Psoas muscle (tissue), 8 donors: ENCODE results near the gene MAP3K19. TPM values are rescaled to one million over a fixed set of nuclear protein-coding genes. Genes with fewer than 3 reads are reported as not detected.

Experiments
- ATAC-seq, 4 donors: fragments of 200-7000 bp; cut with Tn5 transposase; one replicate each; pipeline ENCODE4 v1.9.1; 2020; ENCODE audit warnings: moderate library complexity in 3 of 4, mild to moderate bottlenecking in 2 of 4
- DNase-seq, 2 donors: peaks; one replicate each; pipeline ENCODE4 v3.0.0-alpha.2; 2020
- H3K27ac ChIP-seq: fragments of 200-600 bp; one replicate; pipeline ENCODE4 v1.8.0; 2022
- H3K27me3 ChIP-seq, 3 donors: fragments of 200-600 bp in 1 of 3; one replicate each; pipeline versions ENCODE4 v1.6.1 to v1.8.0; 2013 to 2022; ENCODE audit warnings: low read length in 2 of 3, mild to moderate bottlenecking in 2 of 3, moderate library complexity in 1 of 3; ENCODE audit not compliant: insufficient read depth in 3 of 3
- H3K36me3 ChIP-seq, 2 donors: fragments of 200-600 bp in 1 of 2; one replicate each; pipeline versions ENCODE4 v1.6.1 to v1.8.0; 2013 to 2022; ENCODE audit warnings: low read depth in 1 of 2, mild to moderate bottlenecking in 1 of 2, moderate library complexity in 1 of 2; ENCODE audit not compliant: insufficient read depth in 1 of 2
- H3K4me1 ChIP-seq: fragments of 200-600 bp; one replicate; pipeline ENCODE4 v1.8.0; 2022
- H3K4me3 ChIP-seq: fragments of 200-600 bp; one replicate; pipeline ENCODE4 v1.8.0; 2022; ENCODE audit warnings: mild to moderate bottlenecking
- H3K9me3 ChIP-seq: fragments of 200-600 bp; one replicate; pipeline ENCODE4 v1.8.0; 2022
- WGBS, 3 donors: extraction: QIAGEN DNeasy Blood & Tissue Kit; methylation state at CpG; one replicate each; pipeline versions ENCODE4 v1.1.6 to v1.1.7; 2013; 5-methylcytosine and 5-hydroxymethylcytosine counted together
- intact Hi-C, 2 donors: fragments of 100-400 bp; cut with DNase I; formaldehyde crosslinking; loops; one replicate each; pipeline versions ENCODE4 v1.11.0 to v1.14.2; 2022
- long read RNA-seq, 2 donors: library from polyadenylated mRNA; unstranded; transcript quantifications; one replicate each; pipeline ENCODE4 v2.0.0, GENCODE V29; 2021
- polyA plus RNA-seq, 3 donors: library from polyadenylated mRNA; stranded (reverse); fragments of 200-250 nt; gene quantifications; one replicate each; pipeline ENCODE4 v1.2.3, GENCODE V29; 2013
- total RNA-seq, 4 donors: library from RNA; stranded (reverse); fragmentation: NEBNext Ultra II Directional in 2 of 4; extraction: Animal tissue kit (Norgen Biotek cat#: 25700) in 2 of 4; gene quantifications; one replicate each; pipeline versions ENCODE4 v1.2.1 to v1.2.4, GENCODE V29; 2021 to 2023
- TF ChIP-seq, protein P1 (sequence below): fragments of 200-600 bp; IDR thresholded peaks from one replicate; pipeline ENCODE4 v1.8.0; 2022; ENCODE audit warnings: antibody characterized with exemption
- donor health status: healthy with polysubstance abuse.
- donor health status: DM: no; HTN: no; CAD: no; lungs with moderate emphysema.
- donor health status: Bipolar disorder and iron deficiency.
- donor health status: healthy.
- donor health status: DM: yes; HTN: yes; CAD: no.
- donor health status: DM: no; HTN: no; CAD: no.
- donor health status: DM: no; HTN: no; CAD: no.
- donor health status: DM: yes; HTN: yes; CAD: no.

The MAP3K19 gene, protein sequence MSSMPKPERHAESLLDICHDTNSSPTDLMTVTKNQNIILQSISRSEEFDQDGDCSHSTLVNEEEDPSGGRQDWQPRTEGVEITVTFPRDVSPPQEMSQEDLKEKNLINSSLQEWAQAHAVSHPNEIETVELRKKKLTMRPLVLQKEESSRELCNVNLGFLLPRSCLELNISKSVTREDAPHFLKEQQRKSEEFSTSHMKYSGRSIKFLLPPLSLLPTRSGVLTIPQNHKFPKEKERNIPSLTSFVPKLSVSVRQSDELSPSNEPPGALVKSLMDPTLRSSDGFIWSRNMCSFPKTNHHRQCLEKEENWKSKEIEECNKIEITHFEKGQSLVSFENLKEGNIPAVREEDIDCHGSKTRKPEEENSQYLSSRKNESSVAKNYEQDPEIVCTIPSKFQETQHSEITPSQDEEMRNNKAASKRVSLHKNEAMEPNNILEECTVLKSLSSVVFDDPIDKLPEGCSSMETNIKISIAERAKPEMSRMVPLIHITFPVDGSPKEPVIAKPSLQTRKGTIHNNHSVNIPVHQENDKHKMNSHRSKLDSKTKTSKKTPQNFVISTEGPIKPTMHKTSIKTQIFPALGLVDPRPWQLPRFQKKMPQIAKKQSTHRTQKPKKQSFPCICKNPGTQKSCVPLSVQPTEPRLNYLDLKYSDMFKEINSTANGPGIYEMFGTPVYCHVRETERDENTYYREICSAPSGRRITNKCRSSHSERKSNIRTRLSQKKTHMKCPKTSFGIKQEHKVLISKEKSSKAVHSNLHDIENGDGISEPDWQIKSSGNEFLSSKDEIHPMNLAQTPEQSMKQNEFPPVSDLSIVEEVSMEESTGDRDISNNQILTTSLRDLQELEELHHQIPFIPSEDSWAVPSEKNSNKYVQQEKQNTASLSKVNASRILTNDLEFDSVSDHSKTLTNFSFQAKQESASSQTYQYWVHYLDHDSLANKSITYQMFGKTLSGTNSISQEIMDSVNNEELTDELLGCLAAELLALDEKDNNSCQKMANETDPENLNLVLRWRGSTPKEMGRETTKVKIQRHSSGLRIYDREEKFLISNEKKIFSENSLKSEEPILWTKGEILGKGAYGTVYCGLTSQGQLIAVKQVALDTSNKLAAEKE (N-terminal part only)
- not detected for total RNA-seq
- polyA plus RNA-seq, result not detected
- long read RNA-seq, donor 1, result 0 reads
- long read RNA-seq, donor 2, result 0 reads

DNA sequence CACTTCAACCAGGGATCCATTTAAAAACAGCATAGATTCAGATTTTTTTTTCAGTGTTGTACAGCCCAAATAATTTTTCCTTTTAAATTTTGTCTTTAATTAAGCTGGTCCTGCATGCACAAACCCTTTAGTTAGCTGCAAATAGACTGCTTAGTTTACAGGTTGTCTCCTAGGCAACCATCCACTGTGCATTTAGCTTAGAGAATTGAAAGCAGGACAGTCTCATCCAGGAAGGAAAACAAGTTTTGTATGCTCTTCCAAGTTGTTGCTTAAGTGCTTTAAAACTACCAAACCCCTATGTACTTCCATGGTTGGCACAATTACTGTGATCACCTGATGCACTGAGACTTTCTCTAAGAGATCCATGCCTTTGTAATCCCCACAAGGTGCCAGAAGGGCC lies at the start of gene MAP3K19:
MAP3K19 (minus strand) TSS at position 148 of the 400 bp plus-strand sequence. CDS start 22,800 bp downstream, outside the sequence.
- Histone ChIP-seq H3K4me1 (peaks cover 11% of the 10 kb centered on the region), H3K9me3 (no peaks in the 10 kb centered on the region), H3K36me3 (no peaks in the 10 kb centered on the region), H3K27me3 (no peaks in the 10 kb centered on the region), H3K4me3 (no peak within 1 kb of the TSS), H3K27ac (no peak within 1 kb of the TSS)
- DNase-seq (no peak), ATAC-seq (no peak)
- TF ChIP-seq, protein P1, sequence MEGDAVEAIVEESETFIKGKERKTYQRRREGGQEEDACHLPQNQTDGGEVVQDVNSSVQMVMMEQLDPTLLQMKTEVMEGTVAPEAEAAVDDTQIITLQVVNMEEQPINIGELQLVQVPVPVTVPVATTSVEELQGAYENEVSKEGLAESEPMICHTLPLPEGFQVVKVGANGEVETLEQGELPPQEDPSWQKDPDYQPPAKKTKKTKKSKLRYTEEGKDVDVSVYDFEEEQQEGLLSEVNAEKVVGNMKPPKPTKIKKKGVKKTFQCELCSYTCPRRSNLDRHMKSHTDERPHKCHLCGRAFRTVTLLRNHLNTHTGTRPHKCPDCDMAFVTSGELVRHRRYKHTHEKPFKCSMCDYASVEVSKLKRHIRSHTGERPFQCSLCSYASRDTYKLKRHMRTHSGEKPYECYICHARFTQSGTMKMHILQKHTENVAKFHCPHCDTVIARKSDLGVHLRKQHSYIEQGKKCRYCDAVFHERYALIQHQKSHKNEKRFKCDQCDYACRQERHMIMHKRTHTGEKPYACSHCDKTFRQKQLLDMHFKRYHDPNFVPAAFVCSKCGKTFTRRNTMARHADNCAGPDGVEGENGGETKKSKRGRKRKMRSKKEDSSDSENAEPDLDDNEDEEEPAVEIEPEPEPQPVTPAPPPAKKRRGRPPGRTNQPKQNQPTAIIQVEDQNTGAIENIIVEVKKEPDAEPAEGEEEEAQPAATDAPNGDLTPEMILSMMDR, result no peak
- intact Hi-C loops, result no loop called here

DNA sequence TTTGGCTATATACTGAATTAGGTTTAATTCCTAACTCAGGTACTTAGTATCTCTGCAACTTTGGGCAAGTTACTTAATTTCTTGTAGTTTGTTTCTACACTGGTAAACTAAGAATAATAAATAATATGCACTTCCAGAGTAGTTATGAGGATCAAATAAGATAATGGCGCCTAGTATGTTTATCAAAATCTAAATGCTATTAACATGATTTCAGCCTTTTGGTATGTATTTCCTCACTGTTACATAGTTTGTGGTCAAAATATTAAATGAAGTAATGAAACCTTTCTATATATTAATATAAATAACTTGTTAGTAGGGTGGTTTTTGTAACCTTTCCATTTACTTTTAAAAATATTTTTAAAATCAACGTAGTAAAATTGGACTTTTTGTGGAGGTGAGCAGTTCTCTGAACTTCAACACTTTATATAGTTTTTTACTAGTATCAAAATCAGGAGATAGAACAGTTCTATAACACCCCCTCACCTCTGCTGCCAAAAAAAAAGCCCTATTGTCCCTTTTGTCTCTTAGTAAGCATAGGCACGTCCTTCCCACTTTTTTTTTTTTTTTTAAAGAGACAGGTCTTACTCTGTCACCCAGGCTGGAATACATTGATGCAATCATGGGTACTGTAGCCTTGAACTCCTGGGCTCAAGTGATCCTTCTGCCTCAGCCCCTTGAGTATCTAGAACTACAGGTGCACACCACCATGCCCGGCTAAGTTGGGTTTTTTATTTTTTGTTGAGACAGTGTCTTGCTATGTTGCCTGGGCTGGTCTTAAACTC lies 49.6 kb upstream of the MAP3K19 start:
- ATAC-seq (no peak), DNase-seq (no peak)
- Histone ChIP-seq H3K36me3 (peaks cover 0 to 42% of the 10 kb centered on the region in 2 donors), H3K9me3 (no peaks in the 10 kb centered on the region), H3K4me3 (no peak overlapping the region), H3K27me3 (no peaks in the 10 kb centered on the region), H3K4me1 (no peaks in the 10 kb centered on the region), H3K27ac (no peak overlapping the region)
- TF ChIP-seq, protein P1, result no peak
- WGBS, 3 donors, result 83 to 91% (median 86%) methylated on average over 4 of the region's 4 CpGs
- intact Hi-C loops, result no loop called here

DNA sequence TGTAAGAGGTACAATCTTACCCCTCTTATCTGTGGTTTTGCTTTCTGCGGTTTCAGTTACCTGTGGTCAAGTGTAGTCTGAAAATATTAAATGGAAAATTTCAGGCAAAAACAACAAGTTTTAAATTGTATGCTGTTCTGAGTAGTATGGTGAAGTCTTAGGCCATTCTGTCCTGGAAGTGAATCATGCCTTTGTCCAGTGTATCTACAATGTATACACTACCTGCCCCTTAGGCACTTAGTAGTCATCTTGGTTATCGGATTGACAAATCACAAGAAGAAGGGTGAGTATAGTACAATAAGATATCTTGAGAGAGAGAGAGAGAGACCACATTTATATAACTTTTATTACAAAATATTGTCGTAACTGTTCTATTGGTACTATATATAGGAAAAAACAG lies 48.3 kb upstream of the MAP3K19 start:
- Histone ChIP-seq H3K27ac (no peak overlapping the region), H3K9me3 (no peaks in the 10 kb centered on the region), H3K27me3 (no peaks in the 10 kb centered on the region), H3K4me1 (no peaks in the 10 kb centered on the region), H3K4me3 (no peak overlapping the region), H3K36me3 (peaks cover 0 to 46% of the 10 kb centered on the region in 2 donors)
- TF ChIP-seq, protein P1, result no peak
- whole genome bisulfite sequencing, 3 donors, result 96 to 100% (median 99%) methylated on average over 3 of the region's 3 CpGs
- no peak for ATAC-seq
- no peak for DNase-seq
- intact Hi-C loops, result no loop called here

DNA sequence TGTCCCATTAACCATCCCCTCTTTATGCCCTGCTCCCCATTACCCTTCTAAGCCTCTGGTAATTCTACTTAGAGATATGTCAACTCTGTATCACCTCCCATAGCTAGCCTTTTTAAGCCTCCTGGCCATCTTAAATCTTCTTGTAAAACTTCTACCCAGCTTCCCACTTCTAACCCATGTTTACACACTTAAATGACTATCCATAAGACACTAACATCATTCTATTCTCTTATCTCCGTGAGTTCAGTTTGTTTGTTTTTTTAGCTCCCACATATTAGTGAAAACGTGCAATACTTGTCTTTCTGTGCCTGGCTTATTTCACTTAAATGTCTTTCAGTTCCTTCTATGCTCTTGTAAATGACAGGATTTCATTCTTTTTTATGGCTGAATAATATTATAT lies 47.3 kb upstream of the MAP3K19 start:
- TF ChIP-seq, protein P1, result no peak
- intact Hi-C loops, result no loop called here
- no peaks in the 10 kb centered on the region for H3K27me3 ChIP-seq
- H3K4me3 ChIP-seq, result no peak overlapping the region
- ATAC-seq, result no peak
- DNase-seq, result no peak
- H3K9me3 ChIP-seq, result no peaks in the 10 kb centered on the region
- WGBS, 3 donors, result 95 to 99% (median 95%) methylated on average over 2 of the region's 2 CpGs
- peaks cover 0 to 46% of the 10 kb centered on the region in 2 donors for H3K36me3 ChIP-seq
- H3K27ac ChIP-seq, result no peak overlapping the region
- no peaks in the 10 kb centered on the region for H3K4me1 ChIP-seq
